Measurements from ENCODE around the gene PPP2R1A. TPM values are rescaled to one million over a fixed set of nuclear protein-coding genes. Genes with fewer than 3 reads are reported as not detected.
"Not testable (repeated sequence)": the region's sequence is repeated elsewhere in the genome, so short reads cannot be mapped to it uniquely, and the experiment has no call there.

Gene PPP2R1A
- total and polyA plus RNA-seq, 4 donors = 33.6 to 61.6 (median 59.8) TPM

DNA sequence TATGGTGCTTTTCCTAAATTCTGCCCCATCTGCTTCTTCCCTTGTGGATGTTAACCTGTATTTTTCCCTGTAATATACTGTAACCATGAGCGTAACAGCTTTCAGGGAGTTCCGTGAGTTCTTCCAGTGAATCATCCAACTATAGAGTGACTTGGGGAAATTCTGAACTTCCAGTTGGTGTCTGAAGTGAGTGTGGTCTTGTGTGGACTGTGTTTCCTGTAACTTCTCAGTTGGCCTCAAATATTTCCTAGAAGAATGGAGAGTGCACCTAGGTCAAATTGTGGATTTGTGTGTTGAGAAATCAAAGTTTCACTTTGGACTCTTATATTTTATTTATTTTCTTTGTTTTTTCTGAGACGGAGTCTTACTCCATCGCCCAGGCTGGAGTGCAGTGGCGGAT is 68.6 kb downstream of the PPP2R1A start (continued):
- TF ChIP-seq, protein P1, sequence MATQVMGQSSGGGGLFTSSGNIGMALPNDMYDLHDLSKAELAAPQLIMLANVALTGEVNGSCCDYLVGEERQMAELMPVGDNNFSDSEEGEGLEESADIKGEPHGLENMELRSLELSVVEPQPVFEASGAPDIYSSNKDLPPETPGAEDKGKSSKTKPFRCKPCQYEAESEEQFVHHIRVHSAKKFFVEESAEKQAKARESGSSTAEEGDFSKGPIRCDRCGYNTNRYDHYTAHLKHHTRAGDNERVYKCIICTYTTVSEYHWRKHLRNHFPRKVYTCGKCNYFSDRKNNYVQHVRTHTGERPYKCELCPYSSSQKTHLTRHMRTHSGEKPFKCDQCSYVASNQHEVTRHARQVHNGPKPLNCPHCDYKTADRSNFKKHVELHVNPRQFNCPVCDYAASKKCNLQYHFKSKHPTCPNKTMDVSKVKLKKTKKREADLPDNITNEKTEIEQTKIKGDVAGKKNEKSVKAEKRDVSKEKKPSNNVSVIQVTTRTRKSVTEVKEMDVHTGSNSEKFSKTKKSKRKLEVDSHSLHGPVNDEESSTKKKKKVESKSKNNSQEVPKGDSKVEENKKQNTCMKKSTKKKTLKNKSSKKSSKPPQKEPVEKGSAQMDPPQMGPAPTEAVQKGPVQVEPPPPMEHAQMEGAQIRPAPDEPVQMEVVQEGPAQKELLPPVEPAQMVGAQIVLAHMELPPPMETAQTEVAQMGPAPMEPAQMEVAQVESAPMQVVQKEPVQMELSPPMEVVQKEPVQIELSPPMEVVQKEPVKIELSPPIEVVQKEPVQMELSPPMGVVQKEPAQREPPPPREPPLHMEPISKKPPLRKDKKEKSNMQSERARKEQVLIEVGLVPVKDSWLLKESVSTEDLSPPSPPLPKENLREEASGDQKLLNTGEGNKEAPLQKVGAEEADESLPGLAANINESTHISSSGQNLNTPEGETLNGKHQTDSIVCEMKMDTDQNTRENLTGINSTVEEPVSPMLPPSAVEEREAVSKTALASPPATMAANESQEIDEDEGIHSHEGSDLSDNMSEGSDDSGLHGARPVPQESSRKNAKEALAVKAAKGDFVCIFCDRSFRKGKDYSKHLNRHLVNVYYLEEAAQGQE (IDR thresholded peaks at IDR 0.05) = no peak
- TF ChIP-seq RAD21 (IDR thresholded peaks at IDR 0.05) = no peak

DNA sequence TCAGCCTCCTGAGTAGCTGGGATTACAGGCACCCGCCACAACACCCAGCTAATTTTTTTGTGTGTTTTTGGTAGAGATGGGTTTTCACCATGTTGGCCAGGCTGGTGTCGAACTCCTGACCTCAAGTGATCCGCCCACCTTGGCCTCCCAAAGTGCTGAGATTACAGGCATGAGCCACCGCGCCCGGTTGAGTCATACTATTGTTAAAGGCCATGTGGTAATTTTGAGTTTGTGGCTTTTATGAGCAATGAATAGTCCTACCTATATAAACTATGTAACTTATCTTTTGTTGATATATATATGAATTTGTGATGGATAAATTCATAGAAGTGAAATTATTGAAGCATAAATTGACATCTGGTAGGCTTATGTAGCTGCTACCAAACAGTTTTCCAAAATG is 75.7 kb downstream of the PPP2R1A start:
- not testable (repeated sequence) for H3K27ac ChIP-seq (ENCODE audit: low read depth in 1 of 2, low read length in 2 of 2); H3K9ac ChIP-seq (ENCODE audit: low read depth in 1 of 2, low read length in 2 of 2); DNase-seq (ENCODE audit: low spot score); H3K4me3 ChIP-seq (ENCODE audit: low read depth in 1 of 3, low read length in 3 of 3); H3K4me1 ChIP-seq (ENCODE audit: control insufficient read depth in 4 of 4, insufficient read depth in 4 of 4, low read length in 3 of 4); H3K27me3 ChIP-seq (ENCODE audit: control insufficient read depth in 4 of 4, insufficient read depth in 4 of 4, low read length in 3 of 4); H3K36me3 ChIP-seq (ENCODE audit: control insufficient read depth in 4 of 4, insufficient read depth in 3 of 4, low read depth in 1 of 4, low read length in 3 of 4)
- 93% methylated on average over 6 of the region's 6 CpGs for WGBS
- peaks cover 0 to 10% (median 6%) of the 10 kb centered on the region in 4 donors for H3K9me3 ChIP-seq (ENCODE audit: control insufficient read depth in 4 of 4, low read length in 3 of 4)

DNA sequence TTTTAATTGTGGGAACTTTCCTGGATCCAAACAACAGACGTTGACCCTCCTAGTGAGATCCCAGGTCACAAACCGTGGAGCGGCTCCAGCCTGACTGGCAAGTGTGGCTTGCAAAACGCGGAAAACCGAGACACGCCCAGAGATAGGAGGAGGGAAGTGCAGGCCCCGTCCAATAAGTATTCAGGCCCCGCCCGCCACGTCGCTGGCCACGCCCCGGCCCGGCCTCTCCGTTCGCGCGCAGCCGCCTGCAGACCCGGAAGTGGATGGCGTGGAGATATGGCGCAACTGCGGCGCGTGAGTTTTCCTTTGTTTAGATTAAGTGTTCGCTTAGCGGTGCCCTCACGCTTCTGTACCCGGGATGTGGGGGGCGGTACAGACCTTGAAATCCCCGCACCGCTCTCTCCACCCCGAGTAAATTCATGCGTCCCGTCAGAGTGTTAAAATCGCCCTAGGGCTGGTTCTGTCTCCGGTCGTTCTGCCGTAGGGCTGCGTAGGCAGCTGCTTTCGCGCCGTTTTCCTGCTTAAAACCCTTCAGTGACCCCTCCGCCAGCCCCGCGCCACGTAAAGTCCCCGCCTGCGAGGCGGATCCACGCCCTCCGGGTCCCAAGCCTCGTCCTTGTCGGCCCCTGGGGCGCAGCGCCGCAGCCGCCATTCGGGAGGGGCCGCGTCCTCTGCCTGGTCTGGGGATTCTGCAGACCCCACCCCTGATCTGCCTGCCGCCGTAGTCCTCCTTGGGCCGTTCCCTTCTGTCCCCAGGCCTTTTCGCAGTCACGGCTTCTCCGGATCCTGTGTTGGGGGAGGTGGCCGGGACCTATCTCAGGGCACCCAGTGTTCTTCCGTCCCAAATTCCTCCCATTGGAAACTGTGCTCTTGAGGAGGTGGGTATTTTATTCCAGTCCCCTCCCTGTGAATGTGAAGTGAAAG is 79.7 kb downstream of the PPP2R1A start, which contains the start of gene ZNF766:
TSS of gene ZNF766 (plus strand) at position 250 of the 924 bp plus-strand sequence. CDS start at position 277, 27 bp downstream.
- peaks cover 0 to 15% (median 10%) of the 10 kb centered on the region in 4 donors for H3K4me1 ChIP-seq (ENCODE audit: control insufficient read depth in 4 of 4, insufficient read depth in 4 of 4, low read length in 3 of 4)

More for the DNA sequence above, 79.7 kb downstream of the PPP2R1A start, which contains the start of gene ZNF766:
- Histone ChIP-seq H3K4me3 (ENCODE audit: low read depth in 1 of 3, low read length in 3 of 3) (peak within 1 kb of the TSS; percentile 85 to 98 (median 86)), H3K27ac (ENCODE audit: low read depth in 1 of 2, low read length in 2 of 2) (peak within 1 kb of the TSS; percentile 98), H3K36me3 (ENCODE audit: control insufficient read depth in 4 of 4, insufficient read depth in 3 of 4, low read depth in 1 of 4, low read length in 3 of 4) (peaks cover 0 to 3% (median 0%) of the 10 kb centered on the region in 4 donors), H3K9me3 (ENCODE audit: control insufficient read depth in 4 of 4, low read length in 3 of 4) (peaks cover 0 to 5% (median 3%) of the 10 kb centered on the region in 4 donors), H3K9ac (ENCODE audit: low read depth in 1 of 2, low read length in 2 of 2) (peak within 1 kb of the TSS; percentile 90 to 94), H3K27me3 (ENCODE audit: control insufficient read depth in 4 of 4, insufficient read depth in 4 of 4, low read length in 3 of 4) (no peaks in the 10 kb centered on the region)
- WGBS = under 1% methylated on average over 70 of the region's 70 CpGs
- TF ChIP-seq RAD21 (IDR thresholded peaks at IDR 0.05) = no peak
- TF ChIP-seq EGR1 (IDR thresholded peaks at IDR 0.05; ENCODE audit: low read depth in 2 of 2) = peak in 1 of 2 donors; percentile 38
- peak in 1 of 2 donors; percentile 85 for TF ChIP-seq GABPA (IDR thresholded peaks at IDR 0.05 in 1 of 2, conservative IDR thresholded peaks at IDR 0.05 in 1 of 2)
- no peak for TF ChIP-seq TAF1 (conservative IDR thresholded peaks at IDR 0.05)
- peak in 1 of 2 donors; percentile 31 for TF ChIP-seq HNF4A (conservative IDR thresholded peaks at IDR 0.05)
- peak; percentile 46 for TF ChIP-seq NR2F2 (IDR thresholded peaks at IDR 0.05)
- no peak for TF ChIP-seq JUND (IDR thresholded peaks at IDR 0.05)
- peak in 1 of 2 donors; percentile 31 for TF ChIP-seq RXRA (IDR thresholded peaks at IDR 0.05)
- no peak for TF ChIP-seq HNF4G (IDR thresholded peaks at IDR 0.05)
- TF ChIP-seq, protein P2, sequence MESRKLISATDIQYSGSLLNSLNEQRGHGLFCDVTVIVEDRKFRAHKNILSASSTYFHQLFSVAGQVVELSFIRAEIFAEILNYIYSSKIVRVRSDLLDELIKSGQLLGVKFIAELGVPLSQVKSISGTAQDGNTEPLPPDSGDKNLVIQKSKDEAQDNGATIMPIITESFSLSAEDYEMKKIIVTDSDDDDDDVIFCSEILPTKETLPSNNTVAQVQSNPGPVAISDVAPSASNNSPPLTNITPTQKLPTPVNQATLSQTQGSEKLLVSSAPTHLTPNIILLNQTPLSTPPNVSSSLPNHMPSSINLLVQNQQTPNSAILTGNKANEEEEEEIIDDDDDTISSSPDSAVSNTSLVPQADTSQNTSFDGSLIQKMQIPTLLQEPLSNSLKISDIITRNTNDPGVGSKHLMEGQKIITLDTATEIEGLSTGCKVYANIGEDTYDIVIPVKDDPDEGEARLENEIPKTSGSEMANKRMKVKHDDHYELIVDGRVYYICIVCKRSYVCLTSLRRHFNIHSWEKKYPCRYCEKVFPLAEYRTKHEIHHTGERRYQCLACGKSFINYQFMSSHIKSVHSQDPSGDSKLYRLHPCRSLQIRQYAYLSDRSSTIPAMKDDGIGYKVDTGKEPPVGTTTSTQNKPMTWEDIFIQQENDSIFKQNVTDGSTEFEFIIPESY (IDR thresholded peaks at IDR 0.05) = peak; percentile 40
- TF ChIP-seq YY1 (IDR thresholded peaks at IDR 0.05) = peak; percentile 47
- TF ChIP-seq SP1 (IDR thresholded peaks at IDR 0.05) = peak; percentile 68
- TF ChIP-seq, protein P3, sequence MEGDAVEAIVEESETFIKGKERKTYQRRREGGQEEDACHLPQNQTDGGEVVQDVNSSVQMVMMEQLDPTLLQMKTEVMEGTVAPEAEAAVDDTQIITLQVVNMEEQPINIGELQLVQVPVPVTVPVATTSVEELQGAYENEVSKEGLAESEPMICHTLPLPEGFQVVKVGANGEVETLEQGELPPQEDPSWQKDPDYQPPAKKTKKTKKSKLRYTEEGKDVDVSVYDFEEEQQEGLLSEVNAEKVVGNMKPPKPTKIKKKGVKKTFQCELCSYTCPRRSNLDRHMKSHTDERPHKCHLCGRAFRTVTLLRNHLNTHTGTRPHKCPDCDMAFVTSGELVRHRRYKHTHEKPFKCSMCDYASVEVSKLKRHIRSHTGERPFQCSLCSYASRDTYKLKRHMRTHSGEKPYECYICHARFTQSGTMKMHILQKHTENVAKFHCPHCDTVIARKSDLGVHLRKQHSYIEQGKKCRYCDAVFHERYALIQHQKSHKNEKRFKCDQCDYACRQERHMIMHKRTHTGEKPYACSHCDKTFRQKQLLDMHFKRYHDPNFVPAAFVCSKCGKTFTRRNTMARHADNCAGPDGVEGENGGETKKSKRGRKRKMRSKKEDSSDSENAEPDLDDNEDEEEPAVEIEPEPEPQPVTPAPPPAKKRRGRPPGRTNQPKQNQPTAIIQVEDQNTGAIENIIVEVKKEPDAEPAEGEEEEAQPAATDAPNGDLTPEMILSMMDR (IDR thresholded peaks at IDR 0.05; ENCODE audit: low read depth, low read length, missing input control) = no peak
- DNase-seq (ENCODE audit: low spot score) = peak; percentile 98
